ENCODE results near the gene ILKAP. TPM values are rescaled to one million over a fixed set of nuclear protein-coding genes. Genes with fewer than 3 reads are reported as not detected.

The ILKAP gene
- polyA plus RNA-seq, 6 donors from 2014 or later, result 37.4 to 51.4 (median 48.4) TPM

Other genes starting within 250 kb of the ILKAP start
- gene UBE2F, start 236.7 kb downstream of the ILKAP start, polyA plus RNA-seq (ENCODE audit: low read depth in 6 of 6), result 10 to 100 TPM; 50.7 to 64.6 (median 60.0) TPM
- gene SCLY, start 142.7 kb downstream of the ILKAP start, polyA plus RNA-seq (ENCODE audit: low read depth in 6 of 6), result 10 to 100 TPM; 11.5 to 18.8 (median 15.6) TPM
- under 1 TPM in 2 of 6 donors, not detected in 4; 0.24 to 0.30 TPM for gene ESPNL, start 103.4 kb downstream of the ILKAP start, polyA plus RNA-seq (ENCODE audit: low read depth in 6 of 6)
- not detected for gene KLHL30, start 65.0 kb downstream of the ILKAP start, polyA plus RNA-seq (ENCODE audit: low read depth in 6 of 6)
- not detected for gene ERFE, start 44.7 kb downstream of the ILKAP start, polyA plus RNA-seq (ENCODE audit: low read depth in 6 of 6)
- 1 to 10 TPM; 2.5 to 6.9 (median 3.9) TPM for gene HES6, start 36.3 kb upstream of the ILKAP start, polyA plus RNA-seq (ENCODE audit: low read depth in 6 of 6)
- 10 to 100 TPM in 1 of 6 donors, 1 to 10 TPM in 5; 3.5 to 11.7 (median 4.5) TPM for gene PER2, start 84.9 kb upstream of the ILKAP start, polyA plus RNA-seq (ENCODE audit: low read depth in 6 of 6)
- 1 to 10 TPM; 2.8 to 5.4 (median 3.5) TPM for gene TRAF3IP1, start 116.8 kb upstream of the ILKAP start, polyA plus RNA-seq (ENCODE audit: low read depth in 6 of 6)
- gene ASB1, start 223.2 kb upstream of the ILKAP start, polyA plus RNA-seq (ENCODE audit: low read depth in 6 of 6), result 10 to 100 TPM; 17.4 to 43.8 (median 24.2) TPM

Data from naive B cell (primary cell).